Astrocyte of the spinal cord (primary cell): ENCODE results near the gene DLX4.

Source experiments
- DNase-seq: peaks from one replicate; pipeline ENCODE4 v3.0.0; 2011; ENCODE audit warnings: low read depth, low spot score
- H3K4me3 ChIP-seq: 2 replicates; pipeline ENCODE4 v1.5.1; 2011; ENCODE audit warnings: low read depth, mild to moderate bottlenecking, low read length, moderate library complexity
- CTCF ChIP-seq: IDR thresholded peaks from 2 replicates; pipeline ENCODE4 v1.5.1; 2012; ENCODE audit warnings: low read depth, mild to moderate bottlenecking, low read length, inconsistent platforms
- in situ Hi-C: cut with HindIII; loops from 2 replicates; pipeline ENCODE4 v1.10.0; 2017; ENCODE audit warnings: low sequenced_read_pairs

Gene DLX4

GRCh38 chr17:49946208-49946607, 22.8 kb upstream of the DLX4 start:
- in situ Hi-C loops, result no loop called here
- TF ChIP-seq CTCF, result no peak
- DNase-seq, result no peak
- H3K4me3 ChIP-seq, result no peak overlapping the region

DNA sequence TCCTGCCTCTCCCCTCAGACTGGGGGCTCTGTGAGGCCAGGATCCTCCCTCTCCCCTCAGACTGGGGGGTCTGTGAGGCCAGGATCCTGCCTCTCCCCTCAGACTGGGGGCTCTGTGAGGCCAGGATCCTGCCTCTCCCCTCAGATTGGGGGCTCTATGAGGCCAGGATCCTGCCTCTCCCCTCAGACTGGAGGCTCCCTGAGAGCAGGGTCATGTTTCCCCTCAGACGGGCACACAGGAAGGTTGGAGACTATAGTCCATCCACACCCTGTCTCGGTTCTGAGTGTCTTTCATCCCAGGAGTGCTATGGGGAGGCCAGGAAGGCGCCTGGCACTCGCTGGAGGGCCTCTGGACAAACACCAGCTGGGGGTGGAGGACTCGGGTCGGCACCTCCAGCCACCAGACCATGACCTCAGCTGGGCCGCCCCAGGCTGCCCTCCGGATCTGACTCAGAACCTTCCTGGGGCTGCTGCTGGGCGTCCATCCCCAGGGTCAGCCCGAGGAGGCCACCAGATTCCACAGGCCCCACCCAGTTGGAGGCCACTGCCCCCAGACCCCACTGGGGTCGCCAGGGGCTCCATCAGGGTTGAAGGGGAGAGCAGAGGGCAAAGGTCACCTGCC, 21.9 kb upstream of the DLX4 start:
- TF ChIP-seq CTCF, result no peak
- no peak for DNase-seq
- in situ Hi-C loops, result no loop called here
- H3K4me3 ChIP-seq, result no peak overlapping the region

DNA sequence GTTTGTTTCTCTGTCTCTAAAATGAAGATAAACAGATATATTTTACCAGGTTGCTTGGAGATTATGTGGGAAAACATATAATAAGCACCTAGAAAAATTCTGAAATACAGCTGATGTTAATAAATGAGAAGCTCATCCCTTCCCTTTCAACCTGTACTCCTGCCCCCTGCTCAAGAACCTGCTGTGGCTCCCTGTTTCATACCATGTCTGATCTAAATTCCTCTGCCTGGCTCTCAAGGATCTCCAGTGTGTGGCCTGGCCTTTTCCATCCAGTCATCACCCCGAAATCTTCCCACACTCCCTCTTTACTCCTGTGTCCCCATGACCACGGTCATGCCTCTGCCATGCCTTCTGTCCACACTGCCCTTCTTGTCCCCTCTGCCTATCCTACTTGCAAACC, 19.4 kb upstream of the DLX4 start:
- no peak overlapping the region for H3K4me3 ChIP-seq
- in situ Hi-C loops, result no loop called here
- TF ChIP-seq CTCF, result no peak
- DNase-seq, result no peak

- H3K4me3 ChIP-seq, result no peak overlapping the region
- in situ Hi-C loops, result no loop called here
- DNase-seq, result no peak
- TF ChIP-seq CTCF, result no peak
Measured at GRCh38 chr17:49951362-49952082, 17.5 kb upstream of the DLX4 start.

DNA sequence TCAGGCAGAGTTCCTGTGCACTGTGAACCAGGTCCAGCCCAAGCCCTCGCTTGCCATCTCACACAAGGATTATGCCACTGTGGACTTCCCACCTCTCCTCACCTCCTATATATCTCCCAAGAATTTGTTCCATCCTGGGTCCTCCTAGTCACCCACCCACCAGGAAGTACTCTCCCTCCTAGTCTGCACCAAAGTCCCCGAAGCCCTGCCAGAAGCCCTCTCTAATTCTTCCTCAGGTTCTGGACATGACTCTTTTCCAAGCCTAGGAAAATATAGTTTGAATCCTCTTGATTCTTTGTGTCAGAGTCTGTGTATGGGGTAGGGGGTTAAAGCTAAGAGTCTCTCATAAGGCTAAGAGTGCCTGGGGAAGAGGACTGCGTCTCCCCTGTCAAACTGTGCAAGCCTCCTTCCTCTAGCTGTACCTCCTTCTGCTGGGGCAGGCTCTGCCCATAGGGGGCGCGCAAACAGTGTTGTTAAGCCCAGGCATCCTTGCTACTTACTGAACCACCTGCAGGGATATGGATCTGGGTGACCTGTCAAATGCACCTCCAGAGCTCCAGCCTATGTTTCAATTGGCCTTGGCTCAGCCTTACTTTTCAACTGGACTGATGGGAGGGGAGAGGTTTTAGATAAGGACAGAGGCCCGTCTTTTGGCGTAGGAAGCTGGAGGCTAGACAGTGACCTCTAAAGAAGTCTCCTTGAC, 16.6 kb upstream of the DLX4 start:
- peak; percentile 96 for TF ChIP-seq CTCF
- in situ Hi-C loops, result no loop called here
- H3K4me3 ChIP-seq, result no peak overlapping the region
- peak; percentile 61 for DNase-seq

DNA sequence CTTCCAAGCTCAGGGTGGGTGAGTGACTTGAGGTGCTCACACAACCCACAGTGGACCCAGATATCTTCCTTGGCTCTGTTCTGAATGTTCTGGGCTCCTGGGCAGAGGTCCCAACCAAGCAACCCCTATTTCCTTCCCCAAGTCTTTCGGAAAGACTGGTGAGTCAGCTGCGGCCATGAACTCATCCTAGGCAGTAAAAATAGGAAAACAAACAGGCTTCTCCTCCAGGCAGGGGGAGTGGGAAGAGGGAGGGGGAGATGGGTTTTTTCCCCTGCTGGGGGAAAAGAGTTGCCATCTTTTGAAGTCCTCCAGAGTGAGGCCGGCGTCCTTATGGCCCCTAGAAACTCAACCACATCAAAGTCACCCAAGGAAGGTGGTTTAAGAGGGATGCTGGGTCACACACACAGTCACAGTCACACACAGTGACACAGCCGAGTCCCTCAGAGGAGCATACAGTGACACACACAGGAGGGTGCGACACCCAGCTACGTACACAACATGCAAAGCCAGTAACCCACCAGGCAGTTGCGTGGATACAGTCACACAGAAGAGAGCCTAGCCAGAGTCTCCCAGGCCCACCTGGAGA, 16.0 kb upstream of the DLX4 start:
- in situ Hi-C loops, result no loop called here
- DNase-seq, result peak; percentile 44
- no peak for TF ChIP-seq CTCF
- H3K4me3 ChIP-seq, result no peak overlapping the region
